CD4-positive, CD25-positive, alpha-beta regulatory T cell (primary cell): ENCODE data around the gene SOHLH1. TPM values are rescaled to one million over a fixed set of nuclear protein-coding genes. Genes with fewer than 3 reads are reported as not detected.

Experiments used
- ATAC-seq, 2 donors: fragments of 150-1000 bp; cut with Tn5 transposase; one replicate each; pipeline ENCODE4 v1.10.0; 2021; ENCODE audit warnings: low read depth in 2 of 2, moderate number of reproducible peaks in 2 of 2, moderate library complexity in 1 of 2
- DNase-seq, 3 donors: peaks; one replicate each; pipeline versions ENCODE4 v3.0.0 to v3.0.0-alpha.2; 2012 to 2022; ENCODE audit warnings: mixed read lengths in 1 of 3
- H3K27ac ChIP-seq: one replicate; pipeline ENCODE4 v1.7.0; 2013; ENCODE audit warnings: mild to moderate bottlenecking, low read length; ENCODE audit not compliant: insufficient read depth, poor library complexity, severe bottlenecking
- H3K27me3 ChIP-seq: one replicate; pipeline ENCODE4 v1.7.0; 2013; ENCODE audit warnings: low read length; ENCODE audit not compliant: control insufficient read depth, insufficient read depth
- H3K36me3 ChIP-seq: one replicate; pipeline ENCODE4 v1.7.0; 2013; ENCODE audit warnings: mild to moderate bottlenecking, low read length, moderate library complexity; ENCODE audit not compliant: control insufficient read depth, insufficient read depth
- H3K4me1 ChIP-seq: 2 replicates; pipeline ENCODE4 v1.7.0; 2013; ENCODE audit warnings: mild to moderate bottlenecking, low read length; ENCODE audit not compliant: insufficient read depth, control insufficient read depth, poor library complexity, severe bottlenecking
- H3K4me3 ChIP-seq: one replicate; pipeline ENCODE4 v1.7.0; 2013; ENCODE audit warnings: low read depth, mild to moderate bottlenecking, low read length, moderate library complexity
- H3K9me3 ChIP-seq, 2 experiments: 1 replicate in 1 of 2; 2 replicates in 1 of 2; pipeline ENCODE4 v1.7.0; 2013; ENCODE audit warnings: low read length in 2 of 2, mild to moderate bottlenecking in 1 of 2, moderate library complexity in 1 of 2; ENCODE audit not compliant: control insufficient read depth in 2 of 2
- H3K27ac Mint-ChIP-seq, 3 donors: one replicate each; pipeline ENCODE4 v1.8.0; 2020 to 2022; ENCODE audit warnings: mild to moderate bottlenecking in 3 of 3, mixed read lengths in 3 of 3, moderate library complexity in 2 of 3
- H3K27me3 Mint-ChIP-seq: one replicate; pipeline ENCODE4 v1.8.0; 2022; ENCODE audit warnings: mild to moderate bottlenecking, mixed read lengths
- H3K36me3 Mint-ChIP-seq: one replicate; pipeline ENCODE4 v1.8.0; 2020; ENCODE audit warnings: mixed read lengths
- H3K4me1 Mint-ChIP-seq, 4 donors: one replicate each; pipeline ENCODE4 v1.8.0; 2020 to 2022; ENCODE audit warnings: mixed read lengths in 4 of 4, mild to moderate bottlenecking in 1 of 4
- H3K4me3 Mint-ChIP-seq, 4 donors: one replicate each; pipeline ENCODE4 v1.8.0; 2020 to 2022; ENCODE audit warnings: mild to moderate bottlenecking in 4 of 4, mixed read lengths in 4 of 4, moderate library complexity in 3 of 4
- H3K9me3 Mint-ChIP-seq, 7 donors: one replicate each; pipeline ENCODE4 v1.8.0; 2020 to 2022; ENCODE audit warnings: mixed read lengths in 7 of 7, mild to moderate bottlenecking in 3 of 7, moderate library complexity in 2 of 7
- polyA plus RNA-seq, 4 donors: library from polyadenylated mRNA; unstranded; fragments of 300-500 nt; fragmentation: Illumina TruSeq; gene quantifications; one replicate each; pipeline ENCODE4 v1.2.3, GENCODE V29; 2021
- total RNA-seq: library from RNA; stranded (reverse); gene quantifications from one replicate; pipeline ENCODE4 v1.2.3, GENCODE V29; 2022

Gene SOHLH1
- total and polyA plus RNA-seq, 5 donors from 2014 or later, result not detected

DNA sequence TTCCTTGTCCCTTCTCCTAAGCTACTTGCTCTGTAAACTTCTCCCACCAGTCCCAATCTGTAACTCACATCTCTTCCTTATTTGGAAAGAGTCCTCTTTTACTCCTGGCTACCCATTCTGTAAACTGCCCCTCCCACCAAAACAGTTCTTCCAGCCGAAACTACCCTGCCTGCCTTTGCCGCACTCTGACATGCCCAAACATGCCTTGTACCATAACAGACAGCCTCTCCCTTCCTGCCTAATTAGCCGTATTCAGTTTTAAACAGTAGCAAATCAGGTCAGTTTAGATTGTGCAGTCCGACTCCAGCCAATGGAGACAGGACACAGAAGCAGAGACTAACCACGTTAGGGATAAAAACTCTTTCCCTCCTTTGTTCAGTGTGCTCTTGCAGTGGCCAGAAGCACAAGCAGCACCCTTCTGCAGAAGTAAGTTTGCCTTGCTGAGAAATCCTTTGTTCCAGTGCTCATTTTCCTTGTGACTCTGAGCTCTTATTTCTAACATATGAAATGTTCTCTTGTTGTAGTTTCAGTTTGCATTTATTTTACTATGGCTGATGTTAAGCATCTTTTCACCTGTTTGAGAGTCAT, 54.6 kb downstream of the SOHLH1 start:
- Mint-ChIP-seq H3K9me3 (peaks cover 3 to 52% (median 25%) of the 10 kb centered on the region in 7 donors), H3K4me3 (no peak overlapping the region), H3K4me1 (no peaks in the 10 kb centered on the region), H3K27me3 (no peaks in the 10 kb centered on the region), H3K27ac (no peak overlapping the region), H3K36me3 (peaks cover 6% of the 10 kb centered on the region)
- Histone ChIP-seq H3K36me3 (no peaks in the 10 kb centered on the region), H3K27me3 (no peaks in the 10 kb centered on the region), H3K9me3 (peaks cover 31 to 42% of the 10 kb centered on the region in 2 experiments), H3K27ac (no peak overlapping the region), H3K4me3 (no peak overlapping the region), H3K4me1 (no peaks in the 10 kb centered on the region)
- DNase-seq (no peak), ATAC-seq (no peak)

Other genes starting within 250 kb of the SOHLH1 start
- 2.5 TPM for gene PPP1R26, start 219.7 kb downstream of the SOHLH1 start, total RNA-seq
- under 1 TPM in 3 of 4 donors, not detected in 1; 0.05 to 0.64 (median 0.06) TPM for gene PPP1R26, start 219.7 kb downstream of the SOHLH1 start, polyA plus RNA-seq
- 18.1 TPM for gene MRPS2, start 198.8 kb downstream of the SOHLH1 start, total RNA-seq
- 10 to 100 TPM; 47.1 to 56.7 (median 53.5) TPM for gene MRPS2, start 198.8 kb downstream of the SOHLH1 start, polyA plus RNA-seq
- gene LCN1, start 178.0 kb downstream of the SOHLH1 start, total RNA-seq, result not detected
- gene LCN1, start 178.0 kb downstream of the SOHLH1 start, polyA plus RNA-seq, result not detected
- not detected for gene OBP2A, start 153.4 kb downstream of the SOHLH1 start, total RNA-seq
- not detected for gene OBP2A, start 153.4 kb downstream of the SOHLH1 start, polyA plus RNA-seq
- gene PAEP, start 137.7 kb downstream of the SOHLH1 start, total RNA-seq, result not detected
- not detected for gene PAEP, start 137.7 kb downstream of the SOHLH1 start, polyA plus RNA-seq
- not detected for gene GLT6D1, start 59.9 kb downstream of the SOHLH1 start, total RNA-seq
- gene GLT6D1, start 59.9 kb downstream of the SOHLH1 start, polyA plus RNA-seq, result not detected
- gene LCN9, start 36.2 kb downstream of the SOHLH1 start, total RNA-seq, result not detected
- gene LCN9, start 36.2 kb downstream of the SOHLH1 start, polyA plus RNA-seq, result not detected
- gene KCNT1, start 2.7 kb upstream of the SOHLH1 start, total RNA-seq, result not detected
- not detected for gene KCNT1, start 2.7 kb upstream of the SOHLH1 start, polyA plus RNA-seq
- gene CAMSAP1, start 208.1 kb upstream of the SOHLH1 start, total RNA-seq, result 31.6 TPM
- 1 to 10 TPM in 3 of 4 donors, under 1 TPM in 1; 0.67 to 2.2 (median 1.8) TPM for gene CAMSAP1, start 208.1 kb upstream of the SOHLH1 start, polyA plus RNA-seq